T-helper 2 cell (primary cell): ENCODE measurements around the gene PI3.

ENCODE experiments used
- DNase-seq, 5 experiments: peaks; one replicate each; pipeline versions ENCODE4 v3.0.0 to v3.0.0-alpha.2; 2012 to 2022

Gene PI3

GRCh38 chr20:45189067-45189609 is 14.4 kb downstream of the PI3 start:
- no peak for DNase-seq

GRCh38 chr20:45189861-45190260 is 15.2 kb downstream of the PI3 start:
- no peak for DNase-seq

- DNase-seq = no peak
These were observed 17.2 kb downstream of the PI3 start for GRCh38 chr20:45191926-45192325.

GRCh38 chr20:45193331-45193730 is 18.6 kb downstream of the PI3 start:
- DNase-seq = no peak

- no peak for DNase-seq
These were observed 32.0 kb downstream of the PI3 start, which contains the start of gene SEMG1 for GRCh38 chr20:45206725-45207124. TSS of gene SEMG1 (plus strand) at chr20:45207033. CDS start at chr20:45207054, 21 bp downstream.

- no peak for DNase-seq
These were observed 35.2 kb downstream of the PI3 start for GRCh38 chr20:45209924-45210323.

- no peak for DNase-seq
These were observed 37.1 kb downstream of the PI3 start for GRCh38 chr20:45211569-45212474.

GRCh38 chr20:45212836-45213235 is 38.1 kb downstream of the PI3 start:
- no peak for DNase-seq

- no peak for DNase-seq
These were observed 43.4 kb downstream of the PI3 start for GRCh38 chr20:45218124-45218523.

GRCh38 chr20:45218636-45219035 is 43.9 kb downstream of the PI3 start:
- DNase-seq = no peak

GRCh38 chr20:45221076-45221475 is 46.4 kb downstream of the PI3 start, which contains the start of gene SEMG2:
TSS of gene SEMG2 (plus strand) at chr20:45221373. CDS start at chr20:45221390, 17 bp downstream.
- no peak for DNase-seq

- no peak for DNase-seq
These were observed 48.4 kb downstream of the PI3 start for GRCh38 chr20:45223136-45223535.
